ENCODE data around the gene RARB.

Gene RARB

DNA sequence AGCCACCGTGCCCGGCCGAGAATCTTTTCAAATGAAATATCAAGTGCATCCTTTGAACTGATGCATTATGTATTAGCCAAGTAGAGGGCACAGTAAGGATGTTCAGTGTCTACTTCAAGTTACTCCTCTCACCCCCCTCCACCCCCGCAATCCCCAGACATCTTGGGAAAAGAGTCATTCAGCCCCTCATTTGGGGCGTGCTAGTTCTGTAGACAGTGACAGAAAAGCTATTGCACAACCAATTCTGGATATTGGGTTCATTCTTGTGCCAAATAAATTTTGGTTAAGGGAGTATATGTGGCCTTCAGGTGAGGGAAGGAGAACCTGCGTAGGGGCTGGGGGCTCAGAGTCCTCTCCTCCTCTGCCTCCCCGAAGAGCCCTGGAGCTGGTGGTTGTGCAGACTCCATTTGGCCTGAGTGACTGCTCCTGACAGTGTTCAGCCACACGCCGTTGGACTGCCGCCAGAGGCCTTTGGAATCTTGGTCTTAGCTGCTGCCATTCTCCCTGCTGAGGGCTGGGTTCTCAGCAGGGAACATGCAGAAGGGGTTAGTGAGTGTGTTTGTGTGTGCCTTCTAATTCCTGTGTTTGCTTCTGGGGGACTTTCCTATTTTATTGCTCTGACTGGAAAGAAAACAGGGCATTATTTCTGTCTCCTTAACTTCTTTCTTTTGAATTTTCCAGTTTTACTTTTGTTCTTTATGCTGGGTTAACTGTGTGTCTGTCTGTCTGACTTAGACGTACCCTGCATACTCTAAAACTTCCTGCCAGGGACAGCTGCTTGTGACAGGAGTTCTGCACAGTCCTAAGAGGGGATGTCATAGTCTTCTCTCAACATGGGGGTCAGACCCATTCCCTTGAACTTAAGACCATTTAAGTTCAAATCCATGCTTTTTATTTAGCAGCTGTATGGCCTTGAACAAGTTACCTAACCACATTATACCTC is 21.0 kb downstream of the RARB start:
- DNase-seq (ENCODE audit: low spot score) = peak; percentile 55

DNA sequence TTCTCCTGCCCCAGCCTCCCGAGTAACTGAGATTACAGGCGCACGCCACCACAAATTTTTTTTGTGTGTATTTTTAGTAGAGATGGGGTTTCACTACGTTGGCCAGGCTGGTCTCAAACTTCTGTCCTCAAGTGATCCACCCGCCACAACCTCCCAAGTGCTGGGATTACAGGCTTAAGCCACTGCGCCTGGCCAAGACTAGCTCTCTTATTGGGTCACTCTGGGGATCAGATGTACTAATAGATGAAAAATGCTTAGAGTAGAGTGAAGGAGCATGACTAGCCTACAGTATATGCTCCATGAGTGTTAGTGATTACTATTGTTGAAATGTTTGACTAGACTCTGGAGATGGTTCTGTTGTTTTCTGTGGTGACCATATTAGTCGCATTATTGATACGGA is 21.8 kb downstream of the RARB start:
- DNase-seq (ENCODE audit: low spot score) = no peak

DNA sequence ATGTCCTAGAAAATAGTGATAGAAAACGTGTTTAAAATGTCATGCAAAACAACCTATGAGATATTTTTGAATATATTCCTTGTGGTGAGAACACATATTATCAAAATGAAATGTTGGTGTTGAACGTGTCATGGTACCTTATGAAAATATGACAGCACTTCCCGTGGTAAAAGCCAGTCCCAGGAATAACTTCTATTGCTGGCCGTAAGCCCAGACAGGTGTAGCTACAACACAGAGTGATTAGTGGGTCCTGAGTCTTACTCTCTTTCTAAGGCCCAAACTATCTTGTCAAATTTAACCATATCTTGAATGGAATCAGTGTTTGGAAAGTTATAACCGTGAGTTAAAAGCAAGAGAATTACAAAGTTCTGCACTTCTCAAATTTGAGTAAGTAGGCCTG is 24.1 kb downstream of the RARB start:
- no peak for DNase-seq (ENCODE audit: low spot score)

DNA sequence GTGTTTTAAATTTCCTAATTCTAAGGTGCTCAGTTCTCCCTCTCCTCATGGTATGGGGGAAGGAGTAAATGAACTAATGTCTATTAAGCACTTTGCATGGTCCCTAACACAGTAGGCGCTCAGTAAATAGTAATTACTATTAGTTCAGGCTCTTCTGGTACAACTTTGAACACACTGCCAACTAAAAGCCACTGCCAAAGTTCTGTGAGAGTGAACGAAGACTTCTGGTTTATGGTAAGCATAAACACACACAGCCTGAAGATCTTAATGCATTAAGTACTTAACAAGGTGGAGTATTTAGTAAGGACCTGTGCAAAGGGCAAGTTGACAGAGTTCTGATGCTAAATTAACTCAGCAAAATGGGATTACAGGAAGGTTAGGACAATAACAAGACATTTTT is 24.7 kb downstream of the RARB start:
- no peak for DNase-seq (ENCODE audit: low spot score)

DNA sequence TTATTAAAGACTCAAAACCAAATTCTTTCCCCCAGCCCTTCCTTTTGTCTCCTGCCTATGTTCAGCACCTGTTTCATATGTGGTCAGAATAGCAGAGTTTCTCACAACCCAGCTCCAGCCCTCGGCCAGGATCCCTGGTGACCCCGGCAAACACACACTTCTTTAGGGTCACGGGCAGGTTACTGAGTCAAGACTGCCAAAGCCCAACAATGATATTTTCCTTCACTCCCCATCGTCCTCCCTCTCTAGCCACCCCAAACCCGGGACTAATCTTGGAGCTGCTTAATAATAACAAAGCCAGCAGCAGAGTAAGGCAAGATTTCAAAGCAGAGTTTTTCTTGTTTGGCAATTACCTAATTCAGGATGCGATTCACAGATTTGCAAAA is 25.5 kb downstream of the RARB start:
- no peak for DNase-seq (ENCODE audit: low spot score)

DNA sequence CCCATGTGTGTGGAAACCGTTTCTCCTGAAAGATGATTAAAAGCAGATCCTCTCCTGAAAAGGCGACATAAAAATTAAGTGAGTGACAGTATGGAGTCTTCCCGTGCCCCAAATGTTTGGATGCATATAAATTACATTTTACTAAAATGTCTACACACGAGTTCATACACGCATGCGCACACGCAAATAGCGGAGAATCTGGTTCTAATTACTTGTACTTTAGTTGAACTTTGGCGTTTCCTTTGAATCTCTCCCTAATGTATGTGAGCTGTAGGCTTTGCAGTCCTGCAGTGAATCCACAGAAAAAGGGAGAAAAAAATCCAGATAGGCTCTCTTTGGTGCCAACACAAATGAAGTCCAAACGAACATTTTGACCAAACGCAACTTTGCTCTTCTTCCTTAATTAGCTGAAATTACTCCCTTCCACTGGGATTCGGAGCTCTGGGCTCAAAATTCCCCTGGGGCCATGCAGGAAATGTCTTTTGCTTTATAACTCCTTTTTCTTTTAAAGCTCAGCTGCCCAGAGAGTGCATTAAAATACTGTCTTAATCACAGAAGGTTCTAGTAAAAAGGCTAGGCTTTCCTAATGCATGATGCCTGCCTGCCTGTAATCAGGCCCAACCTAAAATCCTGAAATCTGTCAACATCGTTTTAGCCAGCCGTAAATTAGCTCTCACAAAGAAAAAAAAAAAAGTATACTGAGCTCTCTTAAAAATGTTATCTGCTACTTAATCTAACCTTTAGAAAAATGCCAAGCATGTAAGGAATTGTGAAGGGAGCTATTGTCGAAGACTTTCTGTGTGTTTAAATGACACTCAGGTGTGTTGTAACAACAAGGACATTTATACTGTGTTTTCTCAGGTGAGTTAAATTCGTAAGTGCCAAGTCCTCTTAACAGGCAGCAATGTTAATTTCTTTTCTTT is 26.2 kb downstream of the RARB start:
- no peak for DNase-seq (ENCODE audit: low spot score)

DNA sequence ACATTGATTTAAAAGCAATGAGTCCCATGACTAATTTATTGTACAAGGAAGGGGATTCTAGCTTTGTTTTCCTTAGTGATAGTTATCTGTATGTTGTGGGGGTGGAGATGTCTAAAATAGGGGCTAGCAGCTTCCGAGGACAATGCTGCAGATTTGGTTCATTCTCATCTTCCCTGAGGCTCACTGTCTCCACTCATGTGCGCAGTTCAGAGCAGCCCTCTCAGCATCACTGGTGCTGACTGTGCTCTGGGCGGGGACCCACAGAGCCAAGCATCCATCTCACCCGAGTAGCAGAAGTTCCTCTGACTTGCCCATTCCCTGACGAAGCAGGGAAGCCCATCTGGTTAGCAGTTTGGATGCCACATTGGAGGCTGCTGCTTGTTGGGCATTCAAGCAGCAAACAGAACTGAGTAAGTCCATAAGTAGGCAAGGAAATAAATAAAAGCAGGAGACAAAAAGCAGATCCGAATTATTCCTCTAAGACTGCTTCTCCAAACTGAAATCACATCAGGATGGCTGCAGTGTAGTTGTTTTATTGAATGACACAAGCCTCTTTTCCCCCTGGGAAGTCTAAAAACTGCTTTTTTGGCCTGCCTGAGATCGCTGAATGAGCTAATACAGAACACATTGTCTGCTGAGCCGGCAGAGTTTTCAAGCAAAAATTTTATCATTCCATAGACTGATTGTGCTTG is 27.5 kb downstream of the RARB start:
- DNase-seq (ENCODE audit: low spot score) = no peak

DNA sequence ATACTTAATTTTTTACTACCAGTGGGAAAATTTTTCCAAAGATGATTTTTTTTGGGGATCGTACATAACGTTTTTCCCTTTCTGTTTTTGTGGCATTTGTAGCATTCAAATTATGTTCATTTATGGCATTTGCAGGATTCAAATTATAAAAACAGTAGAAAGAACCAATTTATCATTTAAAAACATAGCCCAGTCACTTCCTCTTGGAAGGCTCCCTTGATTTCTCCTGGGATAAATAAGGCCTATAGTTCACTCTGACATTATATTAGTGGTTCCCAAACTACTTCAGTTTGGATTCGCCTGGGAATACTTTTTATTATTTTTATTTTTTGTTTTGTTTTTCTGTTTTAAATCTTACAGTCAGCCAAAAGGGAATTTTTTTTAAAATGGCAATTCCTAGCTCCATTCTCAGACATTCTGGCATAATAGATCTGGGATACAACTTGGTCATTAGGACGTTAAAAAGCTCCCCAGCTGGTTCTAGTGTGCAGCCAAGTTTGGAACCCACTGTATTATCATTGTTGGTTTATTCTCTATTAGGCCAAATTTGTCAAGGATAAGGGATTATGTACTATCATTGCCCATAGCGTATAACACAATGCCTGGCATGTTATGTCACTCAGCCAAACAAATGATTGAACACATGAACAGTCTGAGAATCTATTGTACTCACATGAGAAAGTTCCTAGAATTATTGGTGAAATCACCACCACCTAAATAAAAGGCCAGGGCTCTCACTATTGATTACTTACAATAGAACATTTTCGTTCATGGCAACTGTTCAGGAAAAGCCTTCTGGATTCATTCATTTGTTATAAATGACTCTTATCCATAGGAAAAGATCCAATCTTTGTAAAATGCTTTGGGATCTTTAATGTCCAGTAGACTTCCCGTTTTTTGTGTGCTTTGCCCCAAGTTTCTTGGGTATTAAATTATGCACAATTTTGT is 28.9 kb downstream of the RARB start:
- no peak for DNase-seq (ENCODE audit: low spot score)

DNA sequence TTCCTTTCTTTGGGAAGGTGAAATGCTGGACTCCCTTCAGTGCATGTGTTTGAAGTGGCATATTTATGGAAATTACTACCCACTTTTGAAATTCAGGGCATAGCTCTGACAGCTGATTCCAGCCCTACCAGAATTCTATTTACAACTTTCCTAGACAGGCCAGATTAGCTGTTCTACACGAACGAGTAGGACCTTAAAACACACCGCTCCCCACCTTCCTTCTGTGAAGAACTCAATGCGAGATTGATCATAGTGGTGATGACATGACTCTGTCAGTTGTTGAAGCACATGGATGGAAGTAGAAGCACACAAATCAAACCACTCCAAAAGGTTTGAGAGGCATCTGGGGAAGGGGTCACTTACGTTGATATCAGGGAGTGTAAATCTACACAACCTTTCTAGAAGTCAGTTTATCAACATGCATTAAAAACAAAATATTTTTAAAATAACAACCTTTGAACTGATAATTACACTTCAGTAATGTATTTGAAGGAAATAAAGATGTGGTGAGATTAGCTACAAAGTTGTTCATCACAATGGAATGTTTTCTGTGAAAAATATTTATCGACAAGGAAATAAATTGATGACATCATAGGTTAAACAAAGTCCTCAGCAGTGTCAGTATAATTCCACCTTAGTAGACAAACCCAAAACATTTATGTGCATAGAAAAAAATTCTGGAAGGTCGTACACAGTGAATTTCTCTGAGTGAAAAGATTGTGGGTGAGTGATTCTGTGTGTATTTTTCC is 29.8 kb downstream of the RARB start:
- no peak for DNase-seq (ENCODE audit: low spot score)

DNA sequence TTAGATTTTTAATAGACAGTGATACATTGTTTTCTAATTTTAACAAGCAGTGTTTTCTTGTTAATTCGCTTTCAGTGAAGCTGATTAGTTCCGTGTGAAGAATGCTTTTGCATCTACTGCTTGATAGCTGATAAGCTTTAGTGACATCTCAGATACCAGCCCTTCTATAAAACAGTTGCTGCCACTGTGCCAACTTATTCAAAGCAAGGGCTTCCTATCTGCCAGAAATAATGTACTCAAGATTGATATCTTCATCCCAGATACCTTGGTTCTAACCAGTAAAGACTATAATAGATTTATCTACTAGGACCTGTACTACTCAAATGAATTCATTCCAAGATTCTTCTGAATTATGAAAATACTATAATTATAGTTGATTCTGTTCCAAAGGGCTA is 30.4 kb downstream of the RARB start:
- DNase-seq (ENCODE audit: low spot score) = no peak

DNA sequence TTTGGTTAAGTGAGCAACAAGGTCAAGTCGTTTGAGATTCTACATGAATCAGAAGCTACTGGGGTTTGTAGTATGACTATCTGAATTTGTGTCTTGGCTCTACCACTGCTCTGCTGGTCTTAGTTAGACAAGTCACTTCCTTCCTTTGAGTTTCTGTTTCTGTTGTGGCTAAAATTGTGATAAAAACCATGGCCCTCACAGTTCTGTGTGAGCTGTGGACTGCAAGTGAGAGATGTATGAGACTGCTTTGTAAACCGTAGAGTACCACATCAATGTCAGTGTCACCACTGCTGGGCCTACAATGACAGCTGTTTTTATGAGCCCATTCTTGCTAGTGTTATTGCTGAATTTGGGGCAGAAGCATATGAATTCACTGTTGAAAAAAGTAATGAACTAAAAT is 32.7 kb downstream of the RARB start:
- DNase-seq (ENCODE audit: low spot score) = no peak

DNA sequence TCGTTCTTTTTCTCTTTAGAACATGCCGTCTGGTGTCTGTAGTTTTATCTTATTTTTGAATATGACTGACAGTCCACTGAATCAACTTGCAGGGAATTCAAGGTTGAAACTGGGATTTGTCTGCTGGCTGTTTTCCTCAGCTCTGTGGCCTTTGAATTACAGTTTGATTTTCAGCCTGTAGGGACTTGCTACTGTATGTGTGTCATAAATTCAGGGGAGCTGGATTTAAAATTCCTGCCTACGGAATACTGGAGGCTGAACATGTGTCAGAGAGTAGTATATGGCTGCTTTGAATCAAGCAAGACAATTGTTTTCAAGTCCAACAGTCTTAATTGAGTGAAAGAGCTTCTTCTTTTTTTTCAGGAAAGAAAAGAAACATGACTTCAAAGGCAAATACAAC is 33.9 kb downstream of the RARB start:
- DNase-seq (ENCODE audit: low spot score) = no peak

DNA sequence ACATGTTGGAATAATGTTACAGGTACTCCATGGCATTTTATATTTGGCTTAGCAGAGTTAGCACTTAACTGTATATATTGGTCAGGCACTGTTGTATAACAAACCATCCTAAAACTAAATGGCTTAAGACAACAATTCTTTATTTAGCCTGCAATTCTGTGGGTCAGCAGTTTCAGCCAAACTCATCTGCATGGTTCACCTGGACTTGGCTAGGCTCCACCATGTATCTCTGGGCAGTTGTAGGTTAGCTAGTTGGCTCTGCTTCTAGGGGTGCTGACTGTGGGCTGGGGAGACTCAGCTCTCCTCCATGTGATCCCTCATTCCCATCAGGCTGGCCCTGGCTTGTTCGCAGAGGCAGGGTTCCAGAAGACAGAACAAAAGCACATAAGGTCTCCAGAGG is 34.4 kb downstream of the RARB start:
- DNase-seq (ENCODE audit: low spot score) = no peak

DNA sequence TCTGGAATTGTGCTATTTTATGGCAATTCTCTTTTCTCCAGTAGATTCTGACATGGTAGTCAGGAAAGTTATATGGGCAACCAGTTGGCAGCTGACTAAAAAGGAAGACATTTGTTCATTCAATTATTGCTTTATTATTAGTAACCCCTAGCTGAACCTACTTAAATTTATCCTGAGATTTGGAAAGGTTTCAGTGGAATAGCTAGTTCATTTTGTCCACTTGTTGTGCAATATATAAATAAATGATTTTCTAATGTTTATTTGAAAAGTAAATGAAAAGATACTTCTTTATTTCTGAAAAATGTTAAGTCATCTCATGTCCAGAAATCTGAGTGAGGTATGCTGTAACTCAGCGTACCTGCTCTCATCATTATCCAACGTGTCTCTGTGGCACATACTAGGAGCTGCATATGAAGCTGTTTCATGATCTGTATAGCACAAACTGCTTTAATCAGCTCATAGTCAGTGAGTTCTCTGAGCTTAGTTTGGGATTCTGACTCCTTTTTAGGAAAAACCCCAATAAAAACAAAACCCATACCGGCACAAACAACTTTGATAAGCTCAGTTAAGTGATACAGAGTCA is 35.9 kb downstream of the RARB start:
- no peak for DNase-seq (ENCODE audit: low spot score)

DNA sequence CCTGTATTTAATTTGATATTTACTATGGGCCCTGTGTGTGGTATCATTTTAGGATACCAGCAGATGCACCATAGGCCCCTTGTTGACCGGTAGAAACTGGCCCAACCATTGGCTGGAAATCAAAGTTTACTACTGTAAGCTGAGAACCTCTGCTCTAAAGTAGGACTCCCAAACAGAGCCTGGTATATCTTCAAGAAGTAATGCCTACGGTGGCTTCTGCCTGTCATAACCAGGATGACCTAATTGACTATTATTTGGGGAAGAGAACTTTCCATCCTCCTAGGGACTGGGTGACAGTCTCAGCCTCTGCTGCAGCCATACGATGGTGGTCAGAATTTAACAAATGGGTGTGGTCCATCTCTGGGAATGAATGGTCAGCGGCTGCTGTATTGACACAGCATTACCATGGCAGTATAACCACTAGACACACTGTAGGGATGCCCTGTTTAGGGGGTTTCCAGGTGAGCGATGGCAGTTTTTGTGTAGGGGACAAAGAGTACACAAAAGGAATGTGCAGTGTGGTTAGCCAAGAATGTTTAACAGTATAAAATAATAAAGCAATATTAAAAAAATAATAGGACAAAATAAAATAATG is 37.3 kb downstream of the RARB start:
- DNase-seq (ENCODE audit: low spot score) = no peak

DNA sequence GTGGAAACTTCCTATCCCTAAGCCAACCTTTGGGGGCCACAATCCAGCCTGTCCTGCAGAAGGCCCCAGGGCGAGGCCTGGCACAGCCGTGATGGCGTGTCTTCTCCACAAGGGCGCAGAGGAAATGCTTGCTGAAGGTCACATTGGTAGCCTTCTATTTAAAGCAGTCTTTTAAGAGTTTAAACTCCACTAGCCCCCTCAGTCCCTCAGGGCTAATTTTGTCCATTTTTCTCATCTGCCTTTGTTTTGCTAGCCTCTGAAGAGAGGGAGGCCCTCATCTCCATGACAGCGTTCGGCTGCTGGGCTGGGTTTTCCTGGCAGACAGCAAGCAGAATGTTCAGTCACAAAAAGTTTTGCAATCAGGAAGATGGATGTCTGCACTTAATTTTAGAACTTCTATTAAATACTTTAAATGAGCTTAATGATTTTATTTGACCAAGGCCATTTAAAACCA is 40.8 kb downstream of the RARB start:
- no peak for DNase-seq (ENCODE audit: low spot score)

DNA sequence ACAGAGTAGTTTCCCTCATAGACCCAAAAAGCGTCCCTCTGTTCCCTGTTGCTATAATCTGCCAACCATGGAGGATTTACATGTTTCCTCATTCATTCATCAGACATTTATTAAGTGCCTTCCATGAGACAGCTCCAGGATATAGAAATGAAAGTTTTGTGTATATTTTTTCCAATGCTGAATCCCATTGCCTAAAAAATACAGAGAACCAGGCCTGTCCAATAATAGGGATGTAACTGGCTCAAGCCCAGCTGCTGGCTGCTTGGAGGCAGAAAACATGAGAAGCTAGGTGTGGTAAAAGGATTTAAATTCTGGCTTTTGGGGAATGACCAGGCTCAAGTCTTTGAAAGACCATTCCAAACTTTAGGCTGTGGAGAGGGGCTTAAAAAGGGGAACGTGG is 41.5 kb downstream of the RARB start:
- no peak for DNase-seq (ENCODE audit: low spot score)

DNA sequence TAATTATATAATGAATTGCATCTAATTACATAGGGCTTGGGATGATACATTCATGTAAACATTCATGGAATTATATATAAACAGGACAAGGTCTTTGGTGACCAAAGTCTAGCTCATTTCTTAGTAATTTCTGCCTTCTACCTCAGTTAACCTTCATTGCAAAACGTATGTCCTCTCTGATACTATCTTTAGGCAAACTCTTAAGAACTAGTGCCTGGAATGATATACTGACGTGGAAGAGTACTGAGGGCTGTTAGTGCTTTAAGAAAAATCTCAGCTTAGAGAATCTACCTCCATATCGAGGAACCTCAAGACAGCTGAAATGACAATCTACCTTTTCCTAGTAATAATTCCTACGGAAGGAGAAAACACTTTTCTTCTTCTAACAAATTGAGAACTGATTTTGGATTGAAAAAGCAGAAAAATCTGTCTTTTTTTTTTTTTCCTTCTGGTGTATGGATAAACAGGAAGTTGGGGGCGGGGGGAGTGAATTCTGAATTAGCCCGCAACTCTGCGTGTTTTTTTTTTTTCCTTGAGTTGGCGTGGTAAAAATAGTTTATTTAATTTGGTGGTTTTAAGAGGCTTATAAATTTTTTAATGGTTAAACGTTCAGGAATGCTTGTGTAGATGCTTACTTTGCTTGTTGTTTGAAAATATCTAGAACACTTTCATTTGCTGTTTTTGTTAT is 43.2 kb downstream of the RARB start:
- DNase-seq (ENCODE audit: low spot score) = no peak

DNA sequence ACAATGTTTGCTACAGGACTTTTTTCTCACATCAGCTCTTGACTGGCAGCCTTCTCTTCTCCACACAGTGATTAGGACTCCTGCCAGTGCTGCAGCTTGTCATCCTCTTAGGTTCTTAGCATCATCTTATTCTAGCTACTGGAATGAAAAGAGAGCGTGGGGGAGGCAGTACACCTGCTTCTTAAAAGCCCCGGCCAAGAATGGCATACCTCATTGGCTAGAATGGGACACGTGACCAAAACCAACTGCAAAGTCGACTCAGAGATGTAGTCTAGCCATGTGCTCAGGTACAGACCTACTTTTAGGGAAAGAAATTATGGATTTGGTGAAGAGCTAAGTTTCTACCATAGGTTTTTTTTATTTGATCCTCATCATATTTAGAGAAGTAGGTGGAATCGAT is 44.1 kb downstream of the RARB start:
- no peak for DNase-seq (ENCODE audit: low spot score)
